Loucy (cell line): ENCODE measurements around the gene FAM117B.

Experiments used
- H2AFZ ChIP-seq: fragments of 200-600 bp; sonication (generic); 2 replicates; pipeline ENCODE4 v1.6.0; 2016; ENCODE audit warnings: antibody characterized with exemption, mild to moderate bottlenecking, low read length, moderate library complexity
- H3F3A ChIP-seq: fragments of 200-600 bp; 2 replicates; pipeline ENCODE4 v1.6.0; 2016; ENCODE audit warnings: antibody characterized with exemption, low read depth, mild to moderate bottlenecking
- H3K27me3 ChIP-seq: fragments of 200-600 bp; sonication (generic); 2 replicates; pipeline ENCODE4 v1.6.1; 2014; ENCODE audit warnings: low read length, mild to moderate bottlenecking; ENCODE audit not compliant: insufficient read depth, poor library complexity, severe bottlenecking
- H3K36me3 ChIP-seq: fragments of 200-600 bp; sonication (generic); 2 replicates; pipeline ENCODE4 v1.6.1; 2016; ENCODE audit warnings: low read length; ENCODE audit not compliant: insufficient read depth
- H3K4me1 ChIP-seq: fragments of 200-600 bp; sonication (generic); 2 replicates; pipeline ENCODE4 v1.5.1; 2014; ENCODE audit warnings: low read length, mild to moderate bottlenecking; ENCODE audit not compliant: insufficient read depth, poor library complexity, severe bottlenecking
- H3K4me2 ChIP-seq: fragments of 200-600 bp; sonication (generic); 2 replicates; pipeline ENCODE4 v1.6.0; 2014; ENCODE audit warnings: antibody characterized with exemption, low read length, low read depth, mild to moderate bottlenecking; ENCODE audit not compliant: poor library complexity, severe bottlenecking
- H3K4me3 ChIP-seq: fragments of 200-600 bp; sonication (generic); 2 replicates; pipeline ENCODE4 v1.5.1; 2014; ENCODE audit warnings: low read length, mild to moderate bottlenecking, mixed read lengths; ENCODE audit not compliant: poor library complexity, severe bottlenecking
- H3K79me2 ChIP-seq: fragments of 200-600 bp; sonication (generic); 2 replicates; pipeline ENCODE4 v1.6.1; 2014; ENCODE audit warnings: low read length; ENCODE audit not compliant: insufficient read depth
- H3K9ac ChIP-seq: fragments of 200-600 bp; sonication (generic); 2 replicates; pipeline ENCODE4 v1.6.0; 2014; ENCODE audit warnings: mild to moderate bottlenecking, low read depth, low read length, moderate library complexity; ENCODE audit not compliant: poor library complexity, severe bottlenecking
- H3K9me2 ChIP-seq: fragments of 200-600 bp; sonication (generic); replicated peaks from 2 replicates; pipeline ENCODE4 v1.6.1; 2016; ENCODE audit warnings: low read depth, low read length, mixed read lengths
- H3K9me3 ChIP-seq: fragments of 200-600 bp; sonication (generic); 2 replicates; pipeline ENCODE4 v1.6.1; 2014; ENCODE audit warnings: mild to moderate bottlenecking, antibody characterized with exemption, low read length, low read depth; ENCODE audit not compliant: insufficient read depth
- H4K20me1 ChIP-seq: fragments of 200-600 bp; sonication (generic); 2 replicates; pipeline ENCODE4 v1.6.0; 2014; ENCODE audit warnings: antibody characterized with exemption, low read length, mild to moderate bottlenecking; ENCODE audit not compliant: insufficient read depth, poor library complexity, severe bottlenecking
- EZH2phosphoT487 ChIP-seq: fragments of 200-600 bp; IDR thresholded peaks from 2 replicates; pipeline ENCODE4 v1.6.1; 2018; ENCODE audit warnings: antibody characterized with exemption, mild to moderate bottlenecking, moderate library complexity, borderline replicate concordance
- TF ChIP-seq, protein P1 (sequence below): fragments of 200-600 bp; sonication (generic); conservative IDR thresholded peaks from 2 replicates; pipeline ENCODE4 v1.5.1; 2014; ENCODE audit warnings: mild to moderate bottlenecking, antibody characterized with exemption, low read length

The FAM117B gene

DNA sequence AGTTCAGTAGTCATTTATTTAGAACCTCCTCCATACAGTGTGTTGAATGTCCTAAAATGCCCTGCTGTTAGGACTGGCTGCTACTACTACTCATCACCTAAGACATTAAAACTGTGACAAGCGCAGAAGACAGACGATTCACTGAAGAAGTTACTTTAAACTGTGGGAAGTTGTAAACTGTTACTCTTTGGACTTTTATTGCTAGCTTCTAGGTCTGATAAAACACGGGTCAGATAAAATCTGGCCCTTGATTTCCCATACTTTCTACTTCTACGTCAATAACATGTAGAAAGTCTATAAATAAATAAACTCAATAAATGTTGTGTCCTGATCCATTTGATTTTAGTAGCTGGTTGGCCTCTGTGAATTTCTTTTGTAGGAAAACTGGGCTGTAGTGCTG lies 123.4 kb downstream of the FAM117B start:
- TF ChIP-seq, protein P1, sequence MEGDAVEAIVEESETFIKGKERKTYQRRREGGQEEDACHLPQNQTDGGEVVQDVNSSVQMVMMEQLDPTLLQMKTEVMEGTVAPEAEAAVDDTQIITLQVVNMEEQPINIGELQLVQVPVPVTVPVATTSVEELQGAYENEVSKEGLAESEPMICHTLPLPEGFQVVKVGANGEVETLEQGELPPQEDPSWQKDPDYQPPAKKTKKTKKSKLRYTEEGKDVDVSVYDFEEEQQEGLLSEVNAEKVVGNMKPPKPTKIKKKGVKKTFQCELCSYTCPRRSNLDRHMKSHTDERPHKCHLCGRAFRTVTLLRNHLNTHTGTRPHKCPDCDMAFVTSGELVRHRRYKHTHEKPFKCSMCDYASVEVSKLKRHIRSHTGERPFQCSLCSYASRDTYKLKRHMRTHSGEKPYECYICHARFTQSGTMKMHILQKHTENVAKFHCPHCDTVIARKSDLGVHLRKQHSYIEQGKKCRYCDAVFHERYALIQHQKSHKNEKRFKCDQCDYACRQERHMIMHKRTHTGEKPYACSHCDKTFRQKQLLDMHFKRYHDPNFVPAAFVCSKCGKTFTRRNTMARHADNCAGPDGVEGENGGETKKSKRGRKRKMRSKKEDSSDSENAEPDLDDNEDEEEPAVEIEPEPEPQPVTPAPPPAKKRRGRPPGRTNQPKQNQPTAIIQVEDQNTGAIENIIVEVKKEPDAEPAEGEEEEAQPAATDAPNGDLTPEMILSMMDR = no peak

DNA sequence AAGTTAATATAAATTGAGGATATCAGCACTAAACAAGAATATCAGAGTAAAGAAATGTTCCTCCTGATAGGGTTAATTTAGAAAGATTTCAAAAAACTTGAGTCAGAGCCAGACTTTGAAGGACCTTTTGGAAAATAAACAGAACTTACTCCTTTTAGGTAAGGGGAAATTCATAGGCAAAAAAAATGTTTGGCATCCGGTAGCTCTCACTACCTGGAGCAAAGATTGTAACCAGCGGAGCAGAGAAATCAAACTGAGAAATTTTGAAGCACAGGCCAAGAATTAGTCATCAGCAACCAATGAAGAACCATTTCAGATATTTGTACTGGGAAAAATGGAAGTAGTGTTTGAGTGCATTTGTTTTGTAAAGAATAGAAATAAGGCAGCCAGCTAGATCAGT lies 123.8 kb downstream of the FAM117B start:
- Histone ChIP-seq H3K4me2 (no peak overlapping the region), H3K9me3 (no peaks in the 10 kb centered on the region), H3K4me3 (no peak overlapping the region), H3K36me3 (peaks cover 52% of the 10 kb centered on the region; the same call in 1 of the 2 replicates), H3K9me2 (no peaks in the 10 kb centered on the region), H3K4me1 (peaks cover 4% of the 10 kb centered on the region), H4K20me1 (no peaks in the 10 kb centered on the region), H2AFZ (no peak overlapping the region), H3K9ac (no peak overlapping the region), H3F3A (peaks cover 3% of the 10 kb centered on the region; the same call in 1 of the 2 replicates), H3K27me3 (no peaks in the 10 kb centered on the region), H3K79me2 (no peaks in the 10 kb centered on the region)
- no peak for TF ChIP-seq EZH2phosphoT487
- TF ChIP-seq, protein P1 = no peak

More for the DNA sequence above, 123.4 kb downstream of the FAM117B start:
- peaks cover 49% of the 10 kb centered on the region; the same call in 1 of the 2 replicates for H3K36me3 ChIP-seq
- no peak overlapping the region for H3K4me3 ChIP-seq
- H3K9ac ChIP-seq = no peak overlapping the region
- H3K27me3 ChIP-seq = no peaks in the 10 kb centered on the region
- no peak overlapping the region for H3K4me2 ChIP-seq
- no peak overlapping the region for H2AFZ ChIP-seq
- H4K20me1 ChIP-seq = no peaks in the 10 kb centered on the region
- H3F3A ChIP-seq = peaks cover 3% of the 10 kb centered on the region; the same call in 1 of the 2 replicates
- H3K4me1 ChIP-seq = peaks cover 4% of the 10 kb centered on the region
- H3K9me2 ChIP-seq = no peaks in the 10 kb centered on the region
- H3K79me2 ChIP-seq = no peaks in the 10 kb centered on the region
- no peaks in the 10 kb centered on the region for H3K9me3 ChIP-seq

DNA sequence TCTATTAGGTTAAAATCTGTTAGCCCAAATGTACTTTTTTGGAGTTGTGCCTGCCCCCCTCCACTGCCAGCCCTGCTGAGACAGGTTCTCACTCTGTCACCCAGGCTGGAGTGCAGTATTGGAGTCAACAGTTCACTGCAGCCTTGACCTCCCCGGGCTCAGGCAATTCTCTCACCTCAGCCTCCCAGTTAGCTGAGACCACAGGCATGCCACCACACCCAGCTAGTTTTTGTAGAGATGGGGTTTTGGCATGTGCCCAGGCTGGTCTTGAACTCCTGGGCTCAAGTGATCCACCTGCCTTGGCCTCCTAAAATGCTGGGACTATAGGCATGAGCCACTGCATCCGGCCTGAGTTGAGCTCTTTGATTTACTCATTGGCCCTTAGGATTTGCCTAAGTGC lies 126.1 kb downstream of the FAM117B start:
- peaks cover 3% of the 10 kb centered on the region; the same call in 1 of the 2 replicates for H3F3A ChIP-seq
- no peaks in the 10 kb centered on the region for H3K79me2 ChIP-seq
- H4K20me1 ChIP-seq = no peaks in the 10 kb centered on the region

More for the DNA sequence above, 126.1 kb downstream of the FAM117B start:
- TF ChIP-seq, protein P1 = no peak
- TF ChIP-seq EZH2phosphoT487 = no peak
- H3K4me1 ChIP-seq = peaks cover 4% of the 10 kb centered on the region
- no peak overlapping the region for H2AFZ ChIP-seq
- H3K9ac ChIP-seq = no peak overlapping the region
- H3K4me3 ChIP-seq = no peak overlapping the region
- H3K9me3 ChIP-seq = no peaks in the 10 kb centered on the region
- no peaks in the 10 kb centered on the region for H3K27me3 ChIP-seq
- H3K9me2 ChIP-seq = no peaks in the 10 kb centered on the region
- peaks cover 71% of the 10 kb centered on the region; the same call in 1 of the 2 replicates for H3K36me3 ChIP-seq
- H3K4me2 ChIP-seq = no peak overlapping the region
